22Rv1 (cell line): Measurements from ENCODE around the gene SOAT2.

Experiments used
- H3K27ac ChIP-seq: fragments of 450-650 bp; 2 replicates; pipeline ENCODE4 v1.5.1; 2017
- ZFX ChIP-seq: fragments of 450-650 bp; IDR thresholded peaks from 2 replicates; pipeline ENCODE4 v1.6.1; 2017; ENCODE audit warnings: antibody characterized with exemption, borderline replicate concordance
- TF ChIP-seq, protein P1 (sequence below): fragments of 450-650 bp; IDR thresholded peaks from 2 replicates; pipeline ENCODE4 v1.5.1; 2017; ENCODE audit warnings: mild to moderate bottlenecking

Gene SOAT2

DNA sequence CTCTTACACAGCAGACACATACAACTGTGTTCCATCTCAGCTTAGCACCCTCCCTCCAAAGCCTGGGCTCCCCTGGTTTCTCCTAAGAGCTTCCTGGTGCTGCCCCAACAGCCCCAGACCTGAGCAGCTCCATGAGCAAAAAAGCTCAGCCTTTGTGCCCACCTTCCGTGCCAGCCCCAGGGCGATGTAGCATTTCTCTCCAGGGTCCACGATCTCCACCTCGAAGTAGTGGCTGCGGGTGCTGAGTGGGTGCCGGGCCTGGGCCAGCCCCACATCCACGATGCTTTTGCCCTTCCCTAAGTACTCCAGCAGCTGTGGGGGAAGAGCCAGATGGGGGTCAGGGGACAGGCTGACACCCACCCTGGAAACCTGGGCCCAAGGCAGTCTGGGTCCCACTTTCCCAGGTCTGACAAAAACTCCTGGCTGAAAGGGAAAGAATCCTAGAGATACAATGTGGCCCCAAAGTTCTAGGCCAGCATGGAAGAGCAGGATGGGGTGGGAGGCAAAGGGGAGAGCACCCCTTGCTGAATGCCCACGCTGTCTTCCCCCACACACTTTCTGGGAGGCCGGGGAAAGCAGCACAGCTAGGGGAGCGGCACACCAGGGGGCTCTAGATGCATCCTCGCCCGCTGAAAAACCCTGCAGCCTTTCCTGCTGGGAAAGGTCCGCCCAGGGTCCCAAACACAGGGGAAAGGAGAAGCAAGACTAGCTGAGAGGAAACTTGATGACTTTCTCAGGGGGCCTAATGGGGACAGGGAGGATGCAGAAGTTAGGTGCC is 35.1 kb upstream of the SOAT2 start:
- no peak overlapping the region for H3K27ac ChIP-seq
- no peak for TF ChIP-seq ZFX
- TF ChIP-seq, protein P1, sequence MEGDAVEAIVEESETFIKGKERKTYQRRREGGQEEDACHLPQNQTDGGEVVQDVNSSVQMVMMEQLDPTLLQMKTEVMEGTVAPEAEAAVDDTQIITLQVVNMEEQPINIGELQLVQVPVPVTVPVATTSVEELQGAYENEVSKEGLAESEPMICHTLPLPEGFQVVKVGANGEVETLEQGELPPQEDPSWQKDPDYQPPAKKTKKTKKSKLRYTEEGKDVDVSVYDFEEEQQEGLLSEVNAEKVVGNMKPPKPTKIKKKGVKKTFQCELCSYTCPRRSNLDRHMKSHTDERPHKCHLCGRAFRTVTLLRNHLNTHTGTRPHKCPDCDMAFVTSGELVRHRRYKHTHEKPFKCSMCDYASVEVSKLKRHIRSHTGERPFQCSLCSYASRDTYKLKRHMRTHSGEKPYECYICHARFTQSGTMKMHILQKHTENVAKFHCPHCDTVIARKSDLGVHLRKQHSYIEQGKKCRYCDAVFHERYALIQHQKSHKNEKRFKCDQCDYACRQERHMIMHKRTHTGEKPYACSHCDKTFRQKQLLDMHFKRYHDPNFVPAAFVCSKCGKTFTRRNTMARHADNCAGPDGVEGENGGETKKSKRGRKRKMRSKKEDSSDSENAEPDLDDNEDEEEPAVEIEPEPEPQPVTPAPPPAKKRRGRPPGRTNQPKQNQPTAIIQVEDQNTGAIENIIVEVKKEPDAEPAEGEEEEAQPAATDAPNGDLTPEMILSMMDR, result no peak

DNA sequence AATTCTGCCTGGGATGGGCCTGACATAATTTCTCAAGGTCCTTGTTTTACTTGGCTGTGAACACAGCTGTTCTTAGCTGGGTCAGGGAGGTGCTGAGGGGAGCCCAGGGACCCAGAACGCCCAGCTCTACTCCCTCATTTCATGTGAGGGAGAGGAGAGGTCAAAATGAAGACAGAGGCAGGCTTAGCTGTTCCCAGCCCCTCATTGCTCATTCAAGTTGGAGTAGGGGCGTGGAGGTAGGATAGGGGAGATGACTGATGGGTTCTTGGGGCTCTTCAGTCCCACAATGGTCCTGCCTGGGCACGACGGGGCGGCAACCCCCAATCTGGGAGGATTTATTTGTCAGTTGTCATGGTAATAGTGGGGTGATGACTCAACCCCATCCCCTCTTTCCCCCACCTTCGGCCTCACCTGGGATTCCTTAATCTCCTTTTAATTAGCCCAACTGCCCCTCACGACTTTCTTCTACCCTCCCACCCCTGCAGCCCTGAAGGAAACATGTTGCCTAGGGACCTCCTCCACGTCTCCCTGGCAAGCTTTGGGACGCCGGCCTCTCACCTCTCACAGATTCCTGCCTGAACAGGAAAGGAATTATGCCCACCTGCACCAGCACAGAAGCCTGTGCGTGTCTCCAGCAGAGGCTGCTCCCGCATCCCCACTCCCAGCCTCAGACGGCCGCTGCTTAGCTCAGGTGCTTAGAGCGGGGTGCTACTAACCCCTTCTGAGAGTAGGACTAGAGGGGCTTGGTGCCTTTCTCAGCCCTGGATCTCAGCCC is 34.3 kb upstream of the SOAT2 start:
- TF ChIP-seq, protein P1, result no peak
- TF ChIP-seq ZFX, result no peak
- H3K27ac ChIP-seq, result no peak overlapping the region

DNA sequence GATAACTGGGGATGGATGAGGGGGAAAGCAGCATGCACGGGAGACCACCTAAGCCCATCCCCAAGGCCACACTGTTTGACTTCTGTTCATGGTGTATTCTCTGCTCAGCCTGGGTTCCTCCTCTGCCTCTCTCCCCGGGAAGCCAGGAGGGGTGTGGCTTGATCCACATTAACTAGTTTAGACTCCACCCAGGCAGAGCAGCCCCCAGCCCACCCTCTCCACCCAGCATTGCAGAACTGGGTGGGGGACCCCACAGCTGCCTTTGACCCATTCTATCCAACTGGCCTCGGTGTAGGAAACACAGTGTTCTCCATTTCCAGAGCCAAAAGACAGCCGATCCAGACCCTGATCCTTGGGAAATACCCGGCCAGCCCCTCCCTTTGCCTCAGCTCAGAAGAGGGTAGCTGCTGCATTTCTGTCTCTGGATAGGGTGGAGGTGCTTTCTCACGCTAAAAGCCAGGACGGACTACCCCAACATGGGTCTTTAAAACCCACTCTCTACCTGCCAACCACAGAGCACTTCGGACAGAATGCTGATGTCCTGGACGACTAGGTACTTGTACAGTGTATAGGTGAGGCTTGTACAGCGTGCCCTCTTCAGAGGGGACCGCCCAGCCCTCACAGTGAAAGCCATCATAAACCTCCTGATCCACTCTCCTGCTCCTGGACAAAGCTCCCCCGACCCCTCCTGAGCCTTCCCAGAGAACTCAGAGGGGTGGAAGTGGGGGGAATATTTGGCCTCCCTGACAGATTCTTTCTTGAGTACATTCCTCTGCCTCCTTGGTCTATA is 33.5 kb upstream of the SOAT2 start:
- TF ChIP-seq ZFX, result no peak
- TF ChIP-seq, protein P1, result no peak
- H3K27ac ChIP-seq, result no peak overlapping the region

DNA sequence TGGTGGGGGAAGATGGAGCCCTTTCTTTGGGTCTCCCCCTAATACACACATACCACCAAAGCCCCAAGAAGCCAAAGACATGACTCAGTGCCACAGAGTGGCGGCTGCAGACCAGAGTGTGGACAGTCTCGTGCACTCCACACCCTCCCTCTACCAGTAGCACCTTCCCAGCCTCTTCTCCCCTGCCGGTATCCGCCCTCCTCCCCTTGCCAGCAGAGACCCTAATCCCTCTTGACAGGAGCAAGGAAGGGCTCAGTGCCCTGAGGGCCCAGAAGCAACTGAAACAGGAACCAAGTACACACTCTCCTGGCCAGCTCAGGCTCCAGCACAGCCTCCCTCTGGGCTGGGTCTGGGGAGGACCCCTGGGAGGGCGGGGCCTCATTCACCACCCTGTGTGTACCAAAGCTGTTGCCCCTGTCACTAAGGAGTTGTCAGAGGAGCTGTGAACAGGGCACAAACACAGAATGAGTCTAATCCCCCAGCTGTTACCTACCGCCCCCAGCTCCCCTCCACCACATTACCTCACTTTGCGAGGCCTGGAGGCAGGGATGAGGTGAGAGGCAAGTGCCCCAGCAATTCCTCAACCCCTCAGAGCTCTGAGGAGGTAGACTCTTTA is 32.3 kb upstream of the SOAT2 start:
- TF ChIP-seq, protein P1, result no peak
- TF ChIP-seq ZFX, result no peak
- no peak overlapping the region for H3K27ac ChIP-seq

DNA sequence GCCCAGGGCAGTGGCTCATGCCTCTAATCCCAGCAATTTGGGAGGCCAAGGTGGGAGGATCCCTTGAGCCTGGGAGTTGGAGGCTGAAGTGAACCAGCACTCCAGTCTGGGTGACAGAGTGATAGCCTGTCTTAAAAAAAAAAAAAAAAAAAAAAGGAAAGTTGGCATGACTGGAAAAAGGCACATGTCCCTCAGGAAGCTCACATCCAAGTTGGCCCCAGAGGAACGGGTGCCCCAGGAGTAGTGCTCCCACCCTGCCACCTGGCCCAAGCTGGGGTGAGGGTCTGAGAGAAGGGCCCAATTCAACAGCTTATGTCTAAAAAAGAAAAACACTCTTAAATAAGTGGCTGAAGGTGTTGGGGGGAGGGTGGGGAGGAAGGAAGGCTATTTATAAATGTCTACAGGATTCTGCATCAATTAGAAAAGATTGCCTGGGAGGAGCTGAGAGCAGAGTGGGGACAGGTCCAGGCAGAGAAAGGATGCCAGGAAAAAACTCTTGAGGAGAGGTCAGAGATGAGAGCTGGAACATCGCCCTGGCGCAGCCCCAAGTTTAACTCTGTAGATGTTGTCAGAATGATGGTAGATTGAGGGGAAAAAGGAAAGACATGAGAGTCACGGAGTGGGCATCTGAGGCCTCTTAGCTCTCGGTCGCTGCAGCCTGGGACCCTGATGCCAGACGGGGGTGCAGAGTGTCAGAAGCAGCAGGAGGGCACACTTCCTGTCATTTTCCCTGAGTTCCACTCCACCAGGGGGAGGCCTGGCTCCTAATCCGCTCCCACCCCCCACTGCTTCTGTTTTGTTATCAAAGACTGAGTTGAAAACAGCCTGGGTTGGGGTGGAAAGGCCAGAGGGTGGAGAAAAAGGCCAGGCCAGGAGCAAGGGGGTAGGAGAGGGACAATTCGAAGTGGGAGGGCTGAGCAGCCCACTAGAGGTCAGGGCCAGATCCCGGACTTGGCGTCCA is 31.4 kb upstream of the SOAT2 start:
- no peak overlapping the region for H3K27ac ChIP-seq
- TF ChIP-seq ZFX, result no peak
- TF ChIP-seq, protein P1, result no peak

DNA sequence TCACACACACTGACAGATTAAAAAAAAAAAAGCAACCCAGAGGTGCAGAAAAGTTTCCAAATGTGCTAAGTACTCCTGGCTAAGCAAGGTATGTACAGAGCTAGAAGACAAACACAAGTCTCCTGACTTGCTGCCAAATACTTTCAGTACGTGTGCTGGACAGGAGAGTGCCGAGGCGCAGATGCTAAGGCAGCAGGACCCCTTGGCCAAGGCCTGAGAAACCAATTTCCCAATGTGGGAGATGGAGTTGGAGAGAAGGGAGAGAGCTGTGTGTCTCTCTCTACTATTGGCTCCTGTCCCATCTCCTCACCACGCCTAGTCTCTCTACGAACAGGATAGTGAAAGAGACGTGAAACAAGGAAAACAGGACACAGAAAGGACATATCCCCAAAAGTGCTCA is 29.4 kb upstream of the SOAT2 start:
- H3K27ac ChIP-seq, result peak overlapping the region; percentile 26
- TF ChIP-seq, protein P1, result no peak
- TF ChIP-seq ZFX, result no peak
